IMR-90 (cell line): ENCODE results near the gene ZBTB25. TPM values are rescaled to one million over a fixed set of nuclear protein-coding genes. Genes with fewer than 3 reads are reported as not detected.

ENCODE experiments used
- ATAC-seq: fragments of 200-7000 bp; cut with Tn5 transposase; 2 replicates; pipeline ENCODE4 v1.9.1; 2020; ENCODE audit warnings: low read depth, mild to moderate bottlenecking, moderate library complexity
- BruUV-seq: library from RNA; stranded (reverse); fragments of 400-500 nt; replicated peaks from 2 replicates; lab custom pipeline; 2021; lab: Mats Ljungman, UMichigan
- CTCF ChIA-PET: fragments of 300-600 bp; formaldehyde crosslinking; extraction: SDS; loops from one replicate; lab custom pipeline; 2021; ENCODE audit warnings: antibody characterized with exemption; lab: Yijun Ruan, JAX
- POLR2A ChIA-PET: fragments of 300-600 bp; sonication (Branson Sonifier 250); formaldehyde crosslinking; loops from one replicate; lab custom pipeline; 2022; ENCODE audit warnings: antibody characterized with exemption; ENCODE audit not compliant: unreplicated experiment; lab: Charles Lee
- DNase-seq: peaks from one replicate; pipeline ENCODE4 v3.0.0; 2013
- H2AFZ ChIP-seq: replicated peaks from 2 replicates; pipeline ENCODE3; 2013; ENCODE audit warnings: low read length, mild to moderate bottlenecking; ENCODE audit not compliant: poor library complexity
- H2AK5ac ChIP-seq: 2 replicates; pipeline ENCODE4 v1.6.1; 2013; ENCODE audit warnings: low read depth, low read length, inconsistent platforms
- H2AK9ac ChIP-seq: replicated peaks from 2 replicates; pipeline ENCODE3; 2013; ENCODE audit warnings: mild to moderate bottlenecking, low read depth, low read length, moderate library complexity; ENCODE audit not compliant: poor library complexity
- H2BK120ac ChIP-seq: 2 replicates; pipeline ENCODE4 v1.6.1; 2013; ENCODE audit warnings: low read depth, low read length, inconsistent platforms
- H2BK15ac ChIP-seq: 3 replicates; pipeline ENCODE4 v1.6.1; 2013; ENCODE audit warnings: low read depth, low read length, inconsistent platforms
- H2BK20ac ChIP-seq: 2 replicates; pipeline ENCODE4 v1.6.1; 2013; ENCODE audit warnings: low read depth, mild to moderate bottlenecking, inconsistent platforms, low read length, moderate library complexity
- H2BK5ac ChIP-seq: 2 replicates; pipeline ENCODE4 v1.6.1; 2013; ENCODE audit warnings: mild to moderate bottlenecking, low read depth, low read length, inconsistent platforms; ENCODE audit not compliant: poor library complexity, severe bottlenecking
- H3K14ac ChIP-seq: replicated peaks from 2 replicates; pipeline ENCODE4 v1.6.1; 2013; ENCODE audit warnings: low read depth, low read length, inconsistent platforms
- H3K18ac ChIP-seq: 2 replicates; pipeline ENCODE4 v1.6.1; 2013; ENCODE audit warnings: low read depth, low read length, control low read depth
- H3K23ac ChIP-seq: 2 replicates; pipeline ENCODE4 v1.6.1; 2013; ENCODE audit warnings: low read depth, low read length, inconsistent platforms
- H3K27ac ChIP-seq: 2 replicates; pipeline ENCODE4 v1.5.1; 2013; ENCODE audit warnings: mild to moderate bottlenecking, control low read depth, low read length; ENCODE audit not compliant: insufficient read depth
- H3K27me3 ChIP-seq: 2 replicates; pipeline ENCODE4 v1.6.1; 2013; ENCODE audit warnings: low read length; ENCODE audit not compliant: control insufficient read depth, insufficient read depth
- H3K36me3 ChIP-seq: 2 replicates; pipeline ENCODE4 v1.6.1; 2013; ENCODE audit warnings: low read length, mixed read lengths; ENCODE audit not compliant: control insufficient read depth, insufficient read depth
- H3K4ac ChIP-seq: 2 replicates; pipeline ENCODE4 v1.6.1; 2013; ENCODE audit warnings: low read depth, low read length, inconsistent platforms
- H3K4me1 ChIP-seq: 2 replicates; pipeline ENCODE4 v1.6.1; 2013; ENCODE audit warnings: low read length, mixed read lengths; ENCODE audit not compliant: control insufficient read depth, insufficient read depth
- H3K4me2 ChIP-seq: 2 replicates; pipeline ENCODE4 v1.6.1; 2013; ENCODE audit warnings: low read depth, mild to moderate bottlenecking, control low read depth, low read length, moderate library complexity
- H3K4me3 ChIP-seq: 2 replicates; pipeline ENCODE4 v1.5.1; 2013; ENCODE audit warnings: low read depth, mild to moderate bottlenecking, control low read depth, low read length, moderate library complexity; ENCODE audit not compliant: insufficient read depth
- H3K56ac ChIP-seq: 2 replicates; pipeline ENCODE4 v1.6.1; 2013; ENCODE audit warnings: low read length, inconsistent platforms; ENCODE audit not compliant: insufficient read depth; ENCODE audit errors: extremely low read depth
- H3K79me1 ChIP-seq, 2 experiments: 2 replicates each; pipeline ENCODE4 v1.6.1; 2013; ENCODE audit warnings: low read length in 2 of 2, inconsistent platforms in 1 of 2, low read depth in 1 of 2
- H3K9ac ChIP-seq: 2 replicates; pipeline ENCODE4 v1.6.1; 2013; ENCODE audit warnings: low read depth, low read length, control low read depth
- H3K9me1 ChIP-seq: 2 replicates; pipeline ENCODE4 v1.6.1; 2013; ENCODE audit warnings: low read length, inconsistent platforms; ENCODE audit not compliant: insufficient read depth
- H3K9me3 ChIP-seq: 2 replicates; pipeline ENCODE4 v1.6.1; 2013; ENCODE audit warnings: low read length; ENCODE audit not compliant: control insufficient read depth, insufficient read depth
- H4K20me1 ChIP-seq: 2 replicates; pipeline ENCODE4 v1.6.1; 2013; ENCODE audit warnings: low read length, inconsistent platforms; ENCODE audit not compliant: insufficient read depth
- H4K5ac ChIP-seq: 2 replicates; pipeline ENCODE4 v1.6.1; 2013; ENCODE audit warnings: mild to moderate bottlenecking, low read depth, low read length, control low read depth
- H4K8ac ChIP-seq, 2 experiments: 2 replicates each; pipeline ENCODE4 v1.6.1; 2013; ENCODE audit warnings: low read depth in 2 of 2, low read length in 2 of 2, control low read depth in 1 of 2, inconsistent platforms in 1 of 2
- H4K91ac ChIP-seq: 2 replicates; pipeline ENCODE4 v1.6.1; 2013; ENCODE audit warnings: low read depth, low read length, inconsistent platforms; ENCODE audit not compliant: insufficient read depth
- BHLHE40 ChIP-seq: fragments of 150-350 bp; IDR thresholded peaks from 2 replicates; pipeline ENCODE4 v1.6.1; 2016; ENCODE audit warnings: mild to moderate bottlenecking, low read depth, low read length
- CEBPB ChIP-seq: IDR thresholded peaks from 2 replicates; pipeline ENCODE4 v1.6.1; 2012; ENCODE audit warnings: low read depth, low read length, improper control_type of control experiment
- CHD1 ChIP-seq: IDR thresholded peaks from 2 replicates; pipeline ENCODE4 v1.6.1; 2012; ENCODE audit warnings: low read depth, low read length, improper control_type of control experiment
- CTCF ChIP-seq: conservative IDR thresholded peaks from 2 replicates; pipeline ENCODE4 v1.5.1; 2012; ENCODE audit warnings: mild to moderate bottlenecking, low read depth, low read length, improper control_type of control experiment
- FOS ChIP-seq: fragments of 150-350 bp; IDR thresholded peaks from 2 replicates; pipeline ENCODE4 v1.6.1; 2016; ENCODE audit warnings: low read depth, low read length
- MAFK ChIP-seq: IDR thresholded peaks from 2 replicates; pipeline ENCODE4 v1.6.1; 2012; ENCODE audit warnings: low read depth, low read length, improper control_type of control experiment
- MAZ ChIP-seq: IDR thresholded peaks from 2 replicates; pipeline ENCODE4 v1.6.1; 2012; ENCODE audit warnings: low read depth, mild to moderate bottlenecking, low read length, improper control_type of control experiment, moderate library complexity, borderline replicate concordance
- MXI1 ChIP-seq: IDR thresholded peaks from 2 replicates; pipeline ENCODE4 v1.6.1; 2012; ENCODE audit warnings: low read depth, mild to moderate bottlenecking, low read length, moderate library complexity, borderline replicate concordance
- NFE2L2 ChIP-seq: fragments of 150-350 bp; IDR thresholded peaks from 2 replicates; pipeline ENCODE4 v1.6.1; 2016; ENCODE audit warnings: low read depth, mild to moderate bottlenecking, low read length
- POLR2A ChIP-seq: IDR thresholded peaks from 2 replicates; pipeline ENCODE4 v1.6.1; 2012; ENCODE audit warnings: mild to moderate bottlenecking, low read depth, low read length
- RAD21 ChIP-seq: IDR thresholded peaks from 2 replicates; pipeline ENCODE4 v1.6.1; 2012; ENCODE audit warnings: low read length, improper control_type of control experiment
- RCOR1 ChIP-seq: IDR thresholded peaks from 2 replicates; pipeline ENCODE4 v1.6.1; 2012; ENCODE audit warnings: mild to moderate bottlenecking, low read length, improper control_type of control experiment; ENCODE audit not compliant: insufficient replicate concordance
- RFX5 ChIP-seq: IDR thresholded peaks from 2 replicates; pipeline ENCODE4 v1.8.0; 2012; ENCODE audit warnings: low read depth, mild to moderate bottlenecking, low read length, moderate library complexity
- SMC3 ChIP-seq: fragments of 150-350 bp; IDR thresholded peaks from 2 replicates; pipeline ENCODE4 v1.6.1; 2016; ENCODE audit warnings: low read depth, mild to moderate bottlenecking, antibody characterized with exemption, low read length, moderate library complexity
- WGBS, 2 experiments: methylation state at CpG; one replicate each; pipeline versions ENCODE4 v1.1.5 to v1.1.7; 2013; ENCODE audit warnings: missing lambda C conversion rate in 2 of 2; ENCODE audit not compliant: insufficient read length in 1 of 2; ENCODE audit errors: extremely low coverage in 2 of 2; 5-methylcytosine and 5-hydroxymethylcytosine counted together
- dilution Hi-C: fragments of 300-500 bp; cut with HindIII; formaldehyde crosslinking; loops from one replicate; pipeline ENCODE4 v1.14.3; 2018; ENCODE audit warnings: low sequenced_read_pairs; ENCODE audit not compliant: unreplicated experiment
- in situ Hi-C: fragments of 300-500 bp; cut with MboI; formaldehyde crosslinking; loops from 3 replicates; pipeline ENCODE4 v1.14.3; 2019; ENCODE audit warnings: low sequenced_read_pairs, inconsistent platforms, mixed read lengths
- intact Hi-C: fragments of 100-400 bp; cut with micrococcal nuclease; formaldehyde crosslinking; loops from 2 replicates; pipeline ENCODE4 v1.10.0; 2022
- polyA plus RNA-seq, 3 experiments: library from polyadenylated mRNA; depleted of rRNA; stranded (reverse); fragments of >200 nt; gene quantifications; 2 replicates each; pipeline ENCODE4 v1.2.3, GENCODE V29; 2012; ENCODE audit warnings: low replicate concordance in 1 of 3
- total RNA-seq: library from RNA; depleted of rRNA; stranded (reverse); fragments of >200 nt; gene quantifications from 2 replicates; pipeline ENCODE4 v1.2.3, GENCODE V29; 2012
- TF ChIP-seq, protein P1 (sequence below): fragments of 150-350 bp; IDR thresholded peaks from 2 replicates; pipeline ENCODE4 v1.6.1; 2017; ENCODE audit warnings: mild to moderate bottlenecking, antibody characterized with exemption, low read length, low read depth
- TF ChIP-seq, protein P2 (sequence below): fragments of 150-350 bp; IDR thresholded peaks from 2 replicates; pipeline ENCODE4 v1.6.1; 2016; ENCODE audit warnings: low read depth, mild to moderate bottlenecking, low read length, moderate library complexity, borderline replicate concordance

Gene ZBTB25
- total and polyA plus RNA-seq, 2 of the 4 experiments (the other 2 are of a cell fraction) = 4.4 to 6.6 TPM

DNA sequence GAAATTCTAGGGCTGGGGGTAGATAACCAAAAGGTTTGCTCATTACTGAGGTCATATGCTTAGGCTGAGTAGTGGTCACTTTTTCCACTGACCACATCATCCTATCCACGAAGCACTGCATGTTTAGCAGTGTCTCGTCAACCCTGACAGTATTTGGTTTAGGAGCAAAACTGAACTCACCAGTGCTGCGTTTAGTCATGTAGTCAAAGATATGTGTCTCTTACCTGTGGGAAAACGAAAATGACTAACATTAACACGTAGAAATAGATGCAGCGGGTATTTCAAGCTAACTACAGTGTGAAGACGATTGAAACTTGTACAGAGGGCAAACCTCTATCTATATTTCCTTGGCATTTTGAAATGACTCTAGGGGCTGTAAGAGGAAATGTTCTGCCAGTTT lies 80.9 kb downstream of the ZBTB25 start:
- POLR2A ChIA-PET = no interaction called here
- H3K9me3 ChIP-seq = no peaks in the 10 kb centered on the region
- H3K4me2 ChIP-seq = no peak overlapping the region
- DNase-seq (no peak), ATAC-seq (no peak)
- no peak overlapping the region for H2BK15ac ChIP-seq
- H4K91ac ChIP-seq = no peak overlapping the region
- no peak overlapping the region for H3K9ac ChIP-seq
- no peak overlapping the region for H2AK5ac ChIP-seq
- no peak overlapping the region for H2BK20ac ChIP-seq
- H4K5ac ChIP-seq = no peak overlapping the region
- H4K8ac ChIP-seq = no peak overlapping the region
- no TSS peak for BruUV-seq
- TF ChIP-seq MAFK = no peak
- TF ChIP-seq POLR2A = no peak
- TF ChIP-seq BHLHE40 = no peak
- TF ChIP-seq CHD1 = no peak
- TF ChIP-seq MXI1 = no peak
- TF ChIP-seq, protein P1, sequence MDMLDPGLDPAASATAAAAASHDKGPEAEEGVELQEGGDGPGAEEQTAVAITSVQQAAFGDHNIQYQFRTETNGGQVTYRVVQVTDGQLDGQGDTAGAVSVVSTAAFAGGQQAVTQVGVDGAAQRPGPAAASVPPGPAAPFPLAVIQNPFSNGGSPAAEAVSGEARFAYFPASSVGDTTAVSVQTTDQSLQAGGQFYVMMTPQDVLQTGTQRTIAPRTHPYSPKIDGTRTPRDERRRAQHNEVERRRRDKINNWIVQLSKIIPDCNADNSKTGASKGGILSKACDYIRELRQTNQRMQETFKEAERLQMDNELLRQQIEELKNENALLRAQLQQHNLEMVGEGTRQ = no peak
- no peak for TF ChIP-seq MAZ
- TF ChIP-seq, protein P2, sequence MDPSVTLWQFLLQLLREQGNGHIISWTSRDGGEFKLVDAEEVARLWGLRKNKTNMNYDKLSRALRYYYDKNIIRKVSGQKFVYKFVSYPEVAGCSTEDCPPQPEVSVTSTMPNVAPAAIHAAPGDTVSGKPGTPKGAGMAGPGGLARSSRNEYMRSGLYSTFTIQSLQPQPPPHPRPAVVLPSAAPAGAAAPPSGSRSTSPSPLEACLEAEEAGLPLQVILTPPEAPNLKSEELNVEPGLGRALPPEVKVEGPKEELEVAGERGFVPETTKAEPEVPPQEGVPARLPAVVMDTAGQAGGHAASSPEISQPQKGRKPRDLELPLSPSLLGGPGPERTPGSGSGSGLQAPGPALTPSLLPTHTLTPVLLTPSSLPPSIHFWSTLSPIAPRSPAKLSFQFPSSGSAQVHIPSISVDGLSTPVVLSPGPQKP = no peak
- TF ChIP-seq CEBPB = no peak
- TF ChIP-seq NFE2L2 = no peak
- no peak for TF ChIP-seq FOS
- TF ChIP-seq RAD21 = no peak
- TF ChIP-seq RCOR1 = no peak
- TF ChIP-seq RFX5 = no peak
- TF ChIP-seq CTCF = no peak
- TF ChIP-seq SMC3 = no peak
- H3K4me1 ChIP-seq = peaks cover 2% of the 10 kb centered on the region
- H3K23ac ChIP-seq = no peak overlapping the region
- no peak overlapping the region for H2BK120ac ChIP-seq
- no peak overlapping the region for H2AFZ ChIP-seq
- H2AK9ac ChIP-seq = no peak overlapping the region
- CTCF ChIA-PET = interaction anchor here (1.6 kb wide), 1 partner anchor 12 kb away, joined by 5 read pairs; no protein-coding TSS in a partner anchor
- H3K14ac ChIP-seq = no peak overlapping the region
- H3K36me3 ChIP-seq = peaks cover 21% of the 10 kb centered on the region
- H3K9me1 ChIP-seq = peaks cover 12% of the 10 kb centered on the region
- no peak overlapping the region for H3K4me3 ChIP-seq
- H3K56ac ChIP-seq = no peak overlapping the region
- intact Hi-C loops (no loop called here), in situ Hi-C loops (no loop called here), dilution Hi-C loops (no loop called here)
- H3K27me3 ChIP-seq = no peaks in the 10 kb centered on the region
- H3K18ac ChIP-seq = no peak overlapping the region
- no peak overlapping the region for H2BK5ac ChIP-seq
- no CpG with 5 or more reads among the region's 7 CpGs for WGBS, 2 experiments
- H4K20me1 ChIP-seq = no peaks in the 10 kb centered on the region
- H3K27ac ChIP-seq = no peak overlapping the region
- H3K79me1 ChIP-seq = peaks cover 0 to 6% of the 10 kb centered on the region in 2 experiments; a peak in 1 of 4 replicates
- no peak overlapping the region for H3K4ac ChIP-seq
